ENCODE measurements around the gene FBXL2. TPM values are rescaled to one million over a fixed set of nuclear protein-coding genes. Genes with fewer than 3 reads are reported as not detected.

Gene FBXL2
- total RNA-seq (2014; rRNA removed; shearing (Covaris generic); ENCODE audit: low replicate concordance) = 4.0 and 6.8 TPM in 2 replicates

- peak within 1 kb of the TSS; percentile 61 for H3K4me3 ChIP-seq
- no peaks in the 10 kb centered on the region for H3K27me3 ChIP-seq
- DNase-seq = peak; percentile 75
These were observed at the start of gene FBXL2 for GRCh38 chr3:33277193-33277882. TSS of gene FBXL2 (plus strand) at chr3:33277442. CDS start at chr3:33277513, 71 bp downstream.

GRCh38 chr3:33229066-33229465, 48.2 kb upstream of the FBXL2 start:
- DNase-seq = no peak
- Histone ChIP-seq H3K27me3 (no peaks in the 10 kb centered on the region), H3K4me3 (no peak overlapping the region), H3K9me3 (no peaks in the 10 kb centered on the region), H3K36me3 (no peaks in the 10 kb centered on the region)

More at GRCh38 chr3:33277193-33277882, at the start of gene FBXL2:
- Histone ChIP-seq H3K9me3 (no peaks in the 10 kb centered on the region), H3K36me3 (no peaks in the 10 kb centered on the region)

- Histone ChIP-seq H3K9me3 (no peaks in the 10 kb centered on the region), H3K36me3 (no peaks in the 10 kb centered on the region), H3K27me3 (no peaks in the 10 kb centered on the region), H3K4me3 (no peak overlapping the region)
- no peak for DNase-seq
These were observed 47.3 kb upstream of the FBXL2 start for GRCh38 chr3:33229947-33230346.

- no peak for DNase-seq
- Histone ChIP-seq H3K36me3 (no peaks in the 10 kb centered on the region), H3K9me3 (no peaks in the 10 kb centered on the region), H3K27me3 (no peaks in the 10 kb centered on the region), H3K4me3 (no peak overlapping the region)
These were observed 45.3 kb upstream of the FBXL2 start for GRCh38 chr3:33231756-33232465.

- H3K27me3 ChIP-seq = no peaks in the 10 kb centered on the region
- no peaks in the 10 kb centered on the region for H3K36me3 ChIP-seq
- no peak overlapping the region for H3K4me3 ChIP-seq
- H3K9me3 ChIP-seq = no peaks in the 10 kb centered on the region
- DNase-seq = no peak
These were observed 43.4 kb upstream of the FBXL2 start for GRCh38 chr3:33233884-33234283.

- DNase-seq = no peak
- no peaks in the 10 kb centered on the region; the same call in 1 of the 2 replicates for H3K9me3 ChIP-seq
- H3K27me3 ChIP-seq = no peaks in the 10 kb centered on the region
- H3K4me3 ChIP-seq = no peak overlapping the region
- no peaks in the 10 kb centered on the region for H3K36me3 ChIP-seq
These were observed 41.2 kb upstream of the FBXL2 start for GRCh38 chr3:33236005-33236404.

- Histone ChIP-seq H3K36me3 (no peaks in the 10 kb centered on the region), H3K4me3 (no peak overlapping the region), H3K9me3 (no peaks in the 10 kb centered on the region; the same call in 1 of the 2 replicates), H3K27me3 (no peaks in the 10 kb centered on the region)
- no peak for DNase-seq
These were observed 39.8 kb upstream of the FBXL2 start for GRCh38 chr3:33237439-33237838.

- no peaks in the 10 kb centered on the region for H3K36me3 ChIP-seq
- no peaks in the 10 kb centered on the region; the same call in 1 of the 2 replicates for H3K9me3 ChIP-seq
- no peaks in the 10 kb centered on the region for H3K27me3 ChIP-seq
- DNase-seq = no peak
- H3K4me3 ChIP-seq = no peak overlapping the region
These were observed 38.3 kb upstream of the FBXL2 start for GRCh38 chr3:33238923-33239322.

GRCh38 chr3:33240261-33240660, 37.0 kb upstream of the FBXL2 start:
- Histone ChIP-seq H3K36me3 (no peaks in the 10 kb centered on the region), H3K27me3 (no peaks in the 10 kb centered on the region), H3K9me3 (no peaks in the 10 kb centered on the region; the same call in 1 of the 2 replicates), H3K4me3 (no peak overlapping the region)
- DNase-seq = no peak

- Histone ChIP-seq H3K27me3 (no peaks in the 10 kb centered on the region), H3K4me3 (no peak overlapping the region), H3K9me3 (no peaks in the 10 kb centered on the region), H3K36me3 (no peaks in the 10 kb centered on the region)
- DNase-seq = no peak
These were observed 30.5 kb upstream of the FBXL2 start for GRCh38 chr3:33246786-33247185.

GRCh38 chr3:33250712-33251111, 26.5 kb upstream of the FBXL2 start:
- no peaks in the 10 kb centered on the region for H3K9me3 ChIP-seq
- no peaks in the 10 kb centered on the region for H3K36me3 ChIP-seq
- no peak for DNase-seq
- no peak overlapping the region for H3K4me3 ChIP-seq
- no peaks in the 10 kb centered on the region for H3K27me3 ChIP-seq

- no peaks in the 10 kb centered on the region for H3K9me3 ChIP-seq
- H3K27me3 ChIP-seq = no peaks in the 10 kb centered on the region
- no peak for DNase-seq
- H3K4me3 ChIP-seq = no peak overlapping the region
- H3K36me3 ChIP-seq = no peaks in the 10 kb centered on the region
These were observed 21.0 kb upstream of the FBXL2 start for GRCh38 chr3:33256249-33256648.

GRCh38 chr3:33260104-33260503, 17.1 kb upstream of the FBXL2 start:
- no peaks in the 10 kb centered on the region for H3K27me3 ChIP-seq
- DNase-seq = no peak
- no peaks in the 10 kb centered on the region for H3K36me3 ChIP-seq
- no peak overlapping the region for H3K4me3 ChIP-seq
- H3K9me3 ChIP-seq = no peaks in the 10 kb centered on the region

- Histone ChIP-seq H3K36me3 (no peaks in the 10 kb centered on the region), H3K9me3 (peaks cover 3% of the 10 kb centered on the region; the same call in 1 of the 2 replicates), H3K4me3 (no peak overlapping the region), H3K27me3 (no peaks in the 10 kb centered on the region)
- DNase-seq = no peak
These were observed 7.9 kb upstream of the FBXL2 start for GRCh38 chr3:33269385-33269784.

GRCh38 chr3:33271324-33271723, 5.9 kb upstream of the FBXL2 start:
- H3K27me3 ChIP-seq = no peaks in the 10 kb centered on the region
- no peak overlapping the region for H3K4me3 ChIP-seq
- no peaks in the 10 kb centered on the region for H3K36me3 ChIP-seq
- no peaks in the 10 kb centered on the region for H3K9me3 ChIP-seq
- DNase-seq = no peak

- H3K36me3 ChIP-seq = no peaks in the 10 kb centered on the region
- no peak for DNase-seq
- H3K27me3 ChIP-seq = no peaks in the 10 kb centered on the region
- no peak overlapping the region for H3K4me3 ChIP-seq
- H3K9me3 ChIP-seq = no peaks in the 10 kb centered on the region
These were observed 3.6 kb upstream of the FBXL2 start for GRCh38 chr3:33273628-33274027.

- Histone ChIP-seq H3K27me3 (no peaks in the 10 kb centered on the region), H3K9me3 (no peaks in the 10 kb centered on the region), H3K36me3 (no peaks in the 10 kb centered on the region), H3K4me3 (peak overlapping the region; percentile 61)
- peak; percentile 4 for DNase-seq
These were observed 921 bp downstream of the FBXL2 start for GRCh38 chr3:33278163-33278562.

Measured in MG63 (cell line).